Ovary (tissue), 9 donors: ENCODE results near the gene SULF2. TPM values are rescaled to one million over a fixed set of nuclear protein-coding genes. Genes with fewer than 3 reads are reported as not detected.

ENCODE experiments used
- DNase-seq, 5 donors: peaks; one replicate each; pipeline ENCODE4 v3.0.0-alpha.2; 2019 to 2020
- H3K27ac ChIP-seq, 2 donors: fragments of 200-600 bp; one replicate each; pipeline versions ENCODE4 v1.5.1 to v1.8.0; 2019 to 2022
- H3K27me3 ChIP-seq: fragments of 200-600 bp; one replicate; pipeline ENCODE4 v1.8.0; 2022
- H3K36me3 ChIP-seq: fragments of 200-600 bp; sonication (generic); one replicate; pipeline ENCODE4 v1.5.1; 2019
- H3K4me1 ChIP-seq: one replicate; pipeline ENCODE4 v1.8.1; 2013; ENCODE audit warnings: mild to moderate bottlenecking, moderate library complexity; ENCODE audit not compliant: insufficient read depth
- H3K4me3 ChIP-seq: fragments of 200-600 bp; sonication (generic); one replicate; pipeline ENCODE4 v1.5.1; 2017
- H3K9me3 ChIP-seq, 2 donors: fragments of 200-600 bp in 1 of 2; sonication (generic) in 1 of 2; one replicate each; pipeline versions ENCODE4 v1.5.1 to v1.8.1; 2013 to 2019; ENCODE audit warnings: mild to moderate bottlenecking in 1 of 2, moderate library complexity in 1 of 2
- EP300 ChIP-seq: sonication (generic); formaldehyde crosslinking; IDR thresholded peaks from one replicate; pipeline ENCODE4 v1.6.1; 2017; ENCODE audit warnings: antibody characterized with exemption
- POLR2A ChIP-seq: fragments of 450-650 bp; IDR thresholded peaks from one replicate; pipeline ENCODE4 v1.6.1; 2017; ENCODE audit warnings: antibody characterized with exemption, mild to moderate bottlenecking, moderate library complexity
- WGBS, 3 donors: extraction: QIAGEN DNeasy Blood & Tissue Kit in 1 of 3; methylation state at CpG; one replicate each; pipeline versions ENCODE4 v1.1.5 to v1.1.7; 2013 to 2017; 5-methylcytosine and 5-hydroxymethylcytosine counted together
- intact Hi-C, 4 donors: fragments of 100-400 bp; cut with DNase I; formaldehyde crosslinking; loops; one replicate each; pipeline versions ENCODE4 v1.11.0 to v1.15.1; 2022 to 2023
- polyA plus RNA-seq, 2 donors: library from polyadenylated mRNA; stranded (reverse); fragments of 200-250 nt in 1 of 2; fragments of 350-450 nt in 1 of 2; fragmentation: Illumina TruSeq in 1 of 2; extraction: RNeasy Lipid Tissue Mini Kit (QIAGEN cat#74804) in 1 of 2; gene quantifications; one replicate each; pipeline ENCODE4 v1.2.3, GENCODE V29; 2013 to 2014
- total RNA-seq, 7 donors: library from RNA; depleted of rRNA in 2 of 7; stranded (reverse); fragments of >200 nt in 2 of 7; fragmentation: NEBNext Ultra II Directional in 3 of 7; extraction: Animal tissue kit (Norgen Biotek cat#: 25700) in 3 of 7; gene quantifications; one replicate each; pipeline versions ENCODE4 v1.1.0 to v1.2.4, GENCODE V29; 2016 to 2023
- TF ChIP-seq, protein P1 (sequence below), 3 donors: fragments of 450-650 bp in 2 of 3; fragments of 200-600 bp in 1 of 3; IDR thresholded peaks; one replicate each; pipeline versions ENCODE4 v1.5.1 to v1.8.0; 2016 to 2022; ENCODE audit warnings: antibody characterized with exemption in 3 of 3, mild to moderate bottlenecking in 1 of 3
- donor health status: DM: no; HTN: no; CAD: no; lungs with moderate emphysema.
- donor health status: DM: no; HTN: no; CAD: no.
- donor health status: Bipolar disorder and iron deficiency.
- donor health status: DM: yes; HTN: yes; CAD: no.
- donor health status: DM: no; HTN: no; CAD: no.
- donor health status: DM: yes; HTN: yes; CAD: no.

SULF2 gene
- total and polyA plus RNA-seq, 9 donors = 128 to 423 (median 362) TPM

GRCh38 chr20:47719211-47719610 lies 66.1 kb downstream of the SULF2 start:
- H3K9me3 ChIP-seq = no peaks in the 10 kb centered on the region
- TF ChIP-seq POLR2A (no peak), EP300 (no peak)
- TF ChIP-seq, protein P1, sequence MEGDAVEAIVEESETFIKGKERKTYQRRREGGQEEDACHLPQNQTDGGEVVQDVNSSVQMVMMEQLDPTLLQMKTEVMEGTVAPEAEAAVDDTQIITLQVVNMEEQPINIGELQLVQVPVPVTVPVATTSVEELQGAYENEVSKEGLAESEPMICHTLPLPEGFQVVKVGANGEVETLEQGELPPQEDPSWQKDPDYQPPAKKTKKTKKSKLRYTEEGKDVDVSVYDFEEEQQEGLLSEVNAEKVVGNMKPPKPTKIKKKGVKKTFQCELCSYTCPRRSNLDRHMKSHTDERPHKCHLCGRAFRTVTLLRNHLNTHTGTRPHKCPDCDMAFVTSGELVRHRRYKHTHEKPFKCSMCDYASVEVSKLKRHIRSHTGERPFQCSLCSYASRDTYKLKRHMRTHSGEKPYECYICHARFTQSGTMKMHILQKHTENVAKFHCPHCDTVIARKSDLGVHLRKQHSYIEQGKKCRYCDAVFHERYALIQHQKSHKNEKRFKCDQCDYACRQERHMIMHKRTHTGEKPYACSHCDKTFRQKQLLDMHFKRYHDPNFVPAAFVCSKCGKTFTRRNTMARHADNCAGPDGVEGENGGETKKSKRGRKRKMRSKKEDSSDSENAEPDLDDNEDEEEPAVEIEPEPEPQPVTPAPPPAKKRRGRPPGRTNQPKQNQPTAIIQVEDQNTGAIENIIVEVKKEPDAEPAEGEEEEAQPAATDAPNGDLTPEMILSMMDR (IDR thresholded peaks at IDR 0.05) = no peak
- H3K4me3 ChIP-seq = no peak overlapping the region
- H3K36me3 ChIP-seq = no peaks in the 10 kb centered on the region
- whole genome bisulfite sequencing, 3 donors = 81 to 86% (median 82%) methylated on average over 4 of the region's 4 CpGs
- H3K27ac ChIP-seq = no peak overlapping the region
- H3K27me3 ChIP-seq = no peaks in the 10 kb centered on the region
- no peak for DNase-seq
- intact Hi-C loops = loop anchor here in 1 of 4 donors (10.0 kb wide), 1 partner anchor 66 kb away; the partner anchor contains the start of gene SULF2
- peaks cover 19% of the 10 kb centered on the region for H3K4me1 ChIP-seq

GRCh38 chr20:47718398-47718797 lies 66.9 kb downstream of the SULF2 start:
- DNase-seq = no peak
- H3K4me1 ChIP-seq = peaks cover 21% of the 10 kb centered on the region
- 69 to 81% (median 79%) methylated on average over 4 of the region's 4 CpGs for WGBS, 3 donors
- H3K36me3 ChIP-seq = no peaks in the 10 kb centered on the region
- H3K4me3 ChIP-seq = no peak overlapping the region
- H3K27ac ChIP-seq = no peak overlapping the region
- intact Hi-C loops = loop anchor here in 1 of 4 donors (10.0 kb wide), 1 partner anchor 66 kb away; the partner anchor contains the start of gene SULF2
- no peak for TF ChIP-seq EP300
- TF ChIP-seq, protein P1 (IDR thresholded peaks at IDR 0.05) = no peak
- TF ChIP-seq POLR2A = no peak
- H3K9me3 ChIP-seq = no peaks in the 10 kb centered on the region
- H3K27me3 ChIP-seq = no peaks in the 10 kb centered on the region

DNA sequence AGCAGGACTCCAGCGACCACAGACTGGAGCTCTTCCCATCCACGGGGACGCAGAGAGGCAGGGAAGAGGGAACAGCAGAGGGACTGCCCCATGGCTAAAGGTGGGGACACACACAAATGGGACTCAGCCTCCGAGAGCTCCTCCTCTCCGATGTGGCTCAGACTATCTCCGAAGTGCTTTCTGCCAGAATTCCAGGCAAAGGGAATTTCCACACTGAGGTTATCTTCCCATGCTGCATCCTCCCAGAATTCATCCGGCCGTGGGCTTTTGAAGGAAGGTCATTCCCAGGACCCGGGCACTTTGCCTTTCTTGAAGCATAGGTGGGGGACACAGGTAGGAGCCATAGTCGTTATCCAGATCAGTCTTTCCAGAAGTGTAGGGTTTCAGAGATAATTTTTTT lies 67.9 kb downstream of the SULF2 start:
- intact Hi-C loops = loop anchor here in 1 of 4 donors (10.0 kb wide), 1 partner anchor 67 kb away; the partner anchor contains the start of gene SULF2
- TF ChIP-seq POLR2A = no peak
- TF ChIP-seq, protein P1 (IDR thresholded peaks at IDR 0.05) = no peak
- no peak for TF ChIP-seq EP300
- Histone ChIP-seq H3K27ac (peak overlapping the region in 1 of 2 donors; percentile 47), H3K9me3 (no peaks in the 10 kb centered on the region), H3K4me1 (peaks cover 26% of the 10 kb centered on the region), H3K4me3 (no peak overlapping the region), H3K36me3 (no peaks in the 10 kb centered on the region), H3K27me3 (no peaks in the 10 kb centered on the region)
- 25 to 27% (median 27%) methylated on average over 10 of the region's 10 CpGs for WGBS, 3 donors
- no peak for DNase-seq

DNA sequence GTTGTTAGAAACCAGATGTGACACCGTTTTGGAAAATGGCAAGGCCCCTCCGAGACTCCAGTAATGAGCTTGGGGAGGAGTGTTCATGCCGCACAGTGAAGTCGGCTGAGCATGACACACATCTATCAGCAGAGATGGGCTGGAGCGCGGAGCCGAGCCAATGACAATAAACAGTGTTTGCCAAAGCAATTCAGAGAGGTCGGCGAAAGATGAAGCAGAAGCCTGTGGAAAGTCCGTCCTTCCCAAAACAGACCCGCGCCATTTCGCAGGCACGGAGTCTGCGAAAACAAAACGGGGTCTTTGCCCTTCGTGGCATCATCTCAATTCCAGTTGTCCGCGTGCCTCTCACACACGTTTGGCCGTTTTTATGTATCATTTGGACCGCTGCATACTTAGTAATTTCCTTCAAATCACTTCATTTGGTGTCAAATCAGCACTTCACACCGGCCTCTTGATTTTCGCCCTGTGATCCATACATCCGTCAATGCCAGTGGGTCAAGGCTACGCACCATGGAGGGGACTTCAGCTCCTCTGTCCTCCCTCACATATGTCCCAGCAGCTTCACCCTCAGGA lies 71.3 kb downstream of the SULF2 start:
- H3K9me3 ChIP-seq = no peaks in the 10 kb centered on the region
- no peaks in the 10 kb centered on the region for H3K27me3 ChIP-seq
- H3K27ac ChIP-seq = peak overlapping the region in 1 of 2 donors; percentile 55
- intact Hi-C loops = loop anchor here in 2 of 4 donors (5.0 to 10.0 kb wide), 2 partner anchors 71 to 473 kb away; partner anchors contain the start of gene SULF2 (in 1 of the 2)
- DNase-seq = peak; percentile 50 to 71 (median 70)
- no peaks in the 10 kb centered on the region for H3K36me3 ChIP-seq
- peaks cover 29% of the 10 kb centered on the region for H3K4me1 ChIP-seq
- peak overlapping the region; percentile 11 for H3K4me3 ChIP-seq
- 16 to 28% (median 23%) methylated on average over 26 of the region's 26 CpGs for WGBS, 3 donors
- TF ChIP-seq POLR2A (no peak), EP300 (no peak)

DNA sequence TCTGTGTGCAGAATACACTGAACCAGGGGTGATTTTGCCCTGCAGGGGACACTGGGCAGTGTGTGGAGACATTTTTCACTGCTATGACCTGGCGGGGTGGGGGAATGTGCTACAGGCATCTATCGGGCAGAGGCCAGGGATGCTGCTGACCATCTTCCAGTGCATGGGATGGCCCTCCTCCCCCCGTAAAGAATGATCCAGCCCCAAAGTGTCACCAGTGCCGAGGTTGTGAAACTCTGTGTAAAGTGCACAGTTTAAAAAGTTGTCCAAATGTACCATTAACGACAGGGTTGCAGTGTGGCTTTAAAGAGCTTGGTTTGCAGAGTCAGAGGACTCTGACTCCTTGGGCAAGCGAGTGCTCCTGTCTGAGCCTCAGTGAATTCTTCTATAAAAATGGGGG lies 72.1 kb downstream of the SULF2 start:
- Histone ChIP-seq H3K36me3 (no peaks in the 10 kb centered on the region), H3K4me3 (no peak overlapping the region), H3K27me3 (no peaks in the 10 kb centered on the region), H3K27ac (peak overlapping the region in 1 of 2 donors; percentile 55), H3K4me1 (peaks cover 34% of the 10 kb centered on the region), H3K9me3 (no peaks in the 10 kb centered on the region)
- no peak for DNase-seq
- WGBS, 3 donors = 66 to 81% (median 67%) methylated on average over 6 of the region's 6 CpGs
- TF ChIP-seq POLR2A (no peak), EP300 (no peak)
- TF ChIP-seq, protein P1 (IDR thresholded peaks at IDR 0.05) = no peak
- intact Hi-C loops = loop anchor here in 2 of 4 donors (5.0 to 10.0 kb wide), 2 partner anchors 72 to 474 kb away; partner anchors contain the start of gene SULF2 (in 1 of the 2)
